ENCODE results near the gene ZNF296. TPM values are rescaled to one million over a fixed set of nuclear protein-coding genes. Genes with fewer than 3 reads are reported as not detected.

ZNF296 gene
- polyA plus RNA-seq, 1 donor: 6.6 TPM

- peak; percentile 71 to 73 for DNase-seq
- Histone ChIP-seq H3K27me3 (ENCODE audit: control insufficient read depth, insufficient read depth, low read length) (no peaks in the 10 kb centered on the region), H3K9me3 (ENCODE audit: control insufficient read depth, low read depth, low read length) (no peaks in the 10 kb centered on the region), H3K4me1 (ENCODE audit: control insufficient read depth, insufficient read depth, low read length) (no peaks in the 10 kb centered on the region), H3K27ac (ENCODE audit: low read length) (no peak overlapping the region), H3K4me3 (ENCODE audit: low read length) (no peak overlapping the region), H3K36me3 (ENCODE audit: control insufficient read depth, insufficient read depth, low read length) (peaks cover 90% of the 10 kb centered on the region)
- WGBS (ENCODE audit: insufficient coverage, low lambda C conversion rate): no CpG with 5 or more reads among the region's 16 CpGs
Measured at GRCh38 chr19:45059258-45059965, 16.9 kb downstream of the ZNF296 start.

- no peak for DNase-seq
- H3K27ac ChIP-seq (ENCODE audit: low read length): no peak overlapping the region
- WGBS (ENCODE audit: insufficient coverage, low lambda C conversion rate): 80% methylated on average over 2 of the region's 14 CpGs
- no peaks in the 10 kb centered on the region for H3K9me3 ChIP-seq (ENCODE audit: control insufficient read depth, low read depth, low read length)
- H3K36me3 ChIP-seq (ENCODE audit: control insufficient read depth, insufficient read depth, low read length): peaks cover 91% of the 10 kb centered on the region
- H3K4me3 ChIP-seq (ENCODE audit: low read length): no peak overlapping the region
- no peaks in the 10 kb centered on the region for H3K27me3 ChIP-seq (ENCODE audit: control insufficient read depth, insufficient read depth, low read length)
- H3K4me1 ChIP-seq (ENCODE audit: control insufficient read depth, insufficient read depth, low read length): no peaks in the 10 kb centered on the region
Measured at GRCh38 chr19:45058622-45059159, 17.6 kb downstream of the ZNF296 start.

- no CpG with 5 or more reads among the region's 9 CpGs for WGBS (ENCODE audit: insufficient coverage, low lambda C conversion rate)
- no peaks in the 10 kb centered on the region for H3K9me3 ChIP-seq (ENCODE audit: control insufficient read depth, low read depth, low read length)
- peaks cover 6% of the 10 kb centered on the region for H3K4me1 ChIP-seq (ENCODE audit: control insufficient read depth, insufficient read depth, low read length)
- no peaks in the 10 kb centered on the region for H3K27me3 ChIP-seq (ENCODE audit: control insufficient read depth, insufficient read depth, low read length)
- no peak for DNase-seq
- H3K4me3 ChIP-seq (ENCODE audit: low read length): no peak overlapping the region
- peaks cover 91% of the 10 kb centered on the region for H3K36me3 ChIP-seq (ENCODE audit: control insufficient read depth, insufficient read depth, low read length)
- H3K27ac ChIP-seq (ENCODE audit: low read length): no peak overlapping the region
Measured at GRCh38 chr19:45057444-45057843, 18.8 kb downstream of the ZNF296 start.

- Histone ChIP-seq H3K27ac (ENCODE audit: low read length) (no peak overlapping the region), H3K27me3 (ENCODE audit: control insufficient read depth, insufficient read depth, low read length) (no peaks in the 10 kb centered on the region), H3K4me1 (ENCODE audit: control insufficient read depth, insufficient read depth, low read length) (peaks cover 12% of the 10 kb centered on the region), H3K9me3 (ENCODE audit: control insufficient read depth, low read depth, low read length) (no peaks in the 10 kb centered on the region), H3K36me3 (ENCODE audit: control insufficient read depth, insufficient read depth, low read length) (peaks cover 88% of the 10 kb centered on the region), H3K4me3 (ENCODE audit: low read length) (no peak overlapping the region)
- DNase-seq: no peak
- no CpG with 5 or more reads among the region's 8 CpGs for WGBS (ENCODE audit: insufficient coverage, low lambda C conversion rate)
Measured at GRCh38 chr19:45056831-45057230, 19.4 kb downstream of the ZNF296 start.

GRCh38 chr19:45051929-45052579 is 24.2 kb downstream of the ZNF296 start:
- DNase-seq: peak; percentile 75 to 93
- H3K9me3 ChIP-seq (ENCODE audit: control insufficient read depth, low read depth, low read length): no peaks in the 10 kb centered on the region
- H3K4me3 ChIP-seq (ENCODE audit: low read length): no peak overlapping the region
- H3K4me1 ChIP-seq (ENCODE audit: control insufficient read depth, insufficient read depth, low read length): peaks cover 23% of the 10 kb centered on the region
- H3K27me3 ChIP-seq (ENCODE audit: control insufficient read depth, insufficient read depth, low read length): no peaks in the 10 kb centered on the region
- H3K27ac ChIP-seq (ENCODE audit: low read length): peak overlapping the region; percentile 85
- 0% methylated on average over 1 of the region's 9 CpGs for WGBS (ENCODE audit: insufficient coverage, low lambda C conversion rate)
- H3K36me3 ChIP-seq (ENCODE audit: control insufficient read depth, insufficient read depth, low read length): peaks cover 53% of the 10 kb centered on the region

- Histone ChIP-seq H3K9me3 (ENCODE audit: control insufficient read depth, low read depth, low read length) (no peaks in the 10 kb centered on the region), H3K27me3 (ENCODE audit: control insufficient read depth, insufficient read depth, low read length) (no peaks in the 10 kb centered on the region), H3K36me3 (ENCODE audit: control insufficient read depth, insufficient read depth, low read length) (peaks cover 45% of the 10 kb centered on the region), H3K4me1 (ENCODE audit: control insufficient read depth, insufficient read depth, low read length) (peaks cover 43% of the 10 kb centered on the region), H3K27ac (ENCODE audit: low read length) (no peak overlapping the region), H3K4me3 (ENCODE audit: low read length) (no peak overlapping the region)
- no peak for DNase-seq
- no CpG with 5 or more reads among the region's 6 CpGs for WGBS (ENCODE audit: insufficient coverage, low lambda C conversion rate)
Measured at GRCh38 chr19:45050036-45050435, 26.2 kb downstream of the ZNF296 start.

- Histone ChIP-seq H3K27me3 (ENCODE audit: control insufficient read depth, insufficient read depth, low read length) (no peaks in the 10 kb centered on the region), H3K4me3 (ENCODE audit: low read length) (no peak overlapping the region), H3K9me3 (ENCODE audit: control insufficient read depth, low read depth, low read length) (no peaks in the 10 kb centered on the region), H3K36me3 (ENCODE audit: control insufficient read depth, insufficient read depth, low read length) (peaks cover 46% of the 10 kb centered on the region), H3K27ac (ENCODE audit: low read length) (no peak overlapping the region), H3K4me1 (ENCODE audit: control insufficient read depth, insufficient read depth, low read length) (peaks cover 49% of the 10 kb centered on the region)
- DNase-seq: no peak
- WGBS (ENCODE audit: insufficient coverage, low lambda C conversion rate): no CpG with 5 or more reads among the region's 8 CpGs
Measured at GRCh38 chr19:45049073-45049736, 27.1 kb downstream of the ZNF296 start.

GRCh38 chr19:45047188-45047797 is 29.0 kb downstream of the ZNF296 start:
- H3K4me1 ChIP-seq (ENCODE audit: control insufficient read depth, insufficient read depth, low read length): peaks cover 41% of the 10 kb centered on the region
- H3K27ac ChIP-seq (ENCODE audit: low read length): no peak overlapping the region
- 67% methylated on average over 3 of the region's 7 CpGs for WGBS (ENCODE audit: insufficient coverage, low lambda C conversion rate)

GRCh38 chr19:45046355-45046754 is 29.9 kb downstream of the ZNF296 start:
- Histone ChIP-seq H3K4me1 (ENCODE audit: control insufficient read depth, insufficient read depth, low read length) (peaks cover 33% of the 10 kb centered on the region), H3K27me3 (ENCODE audit: control insufficient read depth, insufficient read depth, low read length) (no peaks in the 10 kb centered on the region), H3K36me3 (ENCODE audit: control insufficient read depth, insufficient read depth, low read length) (peaks cover 51% of the 10 kb centered on the region), H3K27ac (ENCODE audit: low read length) (peak overlapping the region; percentile 64), H3K4me3 (ENCODE audit: low read length) (no peak overlapping the region), H3K9me3 (ENCODE audit: control insufficient read depth, low read depth, low read length) (no peaks in the 10 kb centered on the region)
- no CpG with 5 or more reads among the region's 7 CpGs for WGBS (ENCODE audit: insufficient coverage, low lambda C conversion rate)
- DNase-seq: peak in 1 of 2 donors; percentile 45

More at GRCh38 chr19:45047188-45047797, 29.0 kb downstream of the ZNF296 start:
- Histone ChIP-seq H3K27me3 (ENCODE audit: control insufficient read depth, insufficient read depth, low read length) (no peaks in the 10 kb centered on the region), H3K9me3 (ENCODE audit: control insufficient read depth, low read depth, low read length) (no peaks in the 10 kb centered on the region), H3K36me3 (ENCODE audit: control insufficient read depth, insufficient read depth, low read length) (peaks cover 42% of the 10 kb centered on the region), H3K4me3 (ENCODE audit: low read length) (no peak overlapping the region)
- no peak for DNase-seq

Measured in large intestine (tissue), 3 donors.